SU-DHL-6 (cell line): ENCODE results near the gene PPME1.

Experiments
- H2AFZ ChIP-seq: fragments of 200-600 bp; sonication (generic); 2 replicates; pipeline ENCODE4 v1.6.1; 2014; ENCODE audit warnings: low read depth, mild to moderate bottlenecking, moderate library complexity, mixed read lengths, antibody characterized with exemption, low read length; ENCODE audit not compliant: severe bottlenecking
- H3F3A ChIP-seq: fragments of 200-600 bp; shearing (Covaris generic); 2 replicates; pipeline ENCODE4 v1.6.0; 2016; ENCODE audit warnings: antibody characterized with exemption, mild to moderate bottlenecking; ENCODE audit not compliant: insufficient read depth
- H3K27ac ChIP-seq: fragments of 200-600 bp; sonication (generic); 2 replicates; pipeline ENCODE4 v1.5.1; 2016; ENCODE audit warnings: low read depth, mild to moderate bottlenecking, low read length, moderate library complexity, mixed read lengths
- H3K27me3 ChIP-seq: fragments of 200-600 bp; sonication (generic), shearing (Covaris generic); 2 replicates; pipeline ENCODE4 v1.6.0; 2014; ENCODE audit warnings: mild to moderate bottlenecking, low read length
- H3K36me3 ChIP-seq: fragments of 200-600 bp; sonication (generic); 2 replicates; pipeline ENCODE4 v1.6.1; 2014; ENCODE audit warnings: mild to moderate bottlenecking, low read length, mixed read lengths
- H3K4me2 ChIP-seq: fragments of 300-600, 200-600 bp; shearing (Covaris generic), sonication (generic); 2 replicates; pipeline ENCODE4 v1.6.0; 2014; ENCODE audit warnings: low read length, low read depth, mild to moderate bottlenecking; ENCODE audit not compliant: poor library complexity, severe bottlenecking
- H3K4me3 ChIP-seq: fragments of 200-600 bp; sonication (generic); 2 replicates; pipeline ENCODE4 v1.5.1; 2014; ENCODE audit warnings: antibody characterized with exemption, low read length, mild to moderate bottlenecking, mixed read lengths; ENCODE audit not compliant: insufficient read depth, poor library complexity, severe bottlenecking
- H3K79me2 ChIP-seq: fragments of 200-600 bp; sonication (generic); 2 replicates; pipeline ENCODE4 v1.6.1; 2014; ENCODE audit warnings: mild to moderate bottlenecking, low read length, moderate library complexity; ENCODE audit not compliant: insufficient read depth
- H3K9ac ChIP-seq: fragments of 200-600 bp; sonication (generic); 2 replicates; pipeline ENCODE4 v1.7.0; 2014; ENCODE audit warnings: mild to moderate bottlenecking, low read length
- H3K9me2 ChIP-seq: fragments of 200-600 bp; sonication (generic); replicated peaks from 2 replicates; pipeline ENCODE4 v1.6.1; 2014; ENCODE audit warnings: low read length; ENCODE audit not compliant: insufficient read depth
- H3K9me3 ChIP-seq: fragments of 200-600 bp; sonication (generic); 2 replicates; pipeline ENCODE4 v1.6.1; 2014; ENCODE audit warnings: low read length, mixed read lengths; ENCODE audit not compliant: insufficient read depth
- H4K20me1 ChIP-seq: fragments of 200-600 bp; sonication (generic); 2 replicates; pipeline ENCODE4 v1.6.1; 2014; ENCODE audit warnings: low read depth, mild to moderate bottlenecking, antibody characterized with exemption, low read length, moderate library complexity, mixed read lengths
- EZH2phosphoT487 ChIP-seq: fragments of 200-600 bp; sonication (generic), shearing (Covaris generic); conservative IDR thresholded peaks from 2 replicates; pipeline ENCODE4 v1.6.1; 2018; ENCODE audit warnings: mild to moderate bottlenecking, antibody characterized with exemption, low read length, moderate library complexity, mixed read lengths
- TF ChIP-seq, protein P1 (sequence below): fragments of 200-600 bp; sonication (generic); IDR thresholded peaks from one replicate; pipeline ENCODE4 v1.5.1; 2017; ENCODE audit warnings: antibody characterized with exemption, mild to moderate bottlenecking, low read length, moderate library complexity; ENCODE audit not compliant: insufficient read depth, poor library complexity, severe bottlenecking

Gene PPME1

DNA sequence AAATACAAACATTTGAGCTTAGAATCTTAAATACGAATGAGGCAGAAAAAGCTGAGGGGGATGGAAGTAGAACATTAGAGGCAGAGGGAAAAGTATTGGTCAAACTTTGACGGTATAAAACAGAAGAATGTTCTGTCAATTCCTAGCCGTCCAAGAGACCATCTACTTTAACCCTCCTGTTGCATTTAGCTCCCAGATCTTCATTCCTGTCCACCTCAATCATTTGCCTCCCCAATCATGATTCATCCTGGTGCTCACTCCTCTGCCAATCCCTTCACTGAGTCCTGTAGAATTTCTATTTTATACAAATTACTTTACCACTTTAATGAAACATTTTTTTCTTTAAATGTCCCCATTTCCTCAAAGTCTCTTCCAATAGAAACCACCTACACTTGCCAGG, 28.5 kb upstream of the PPME1 start:
- TF ChIP-seq, protein P1, sequence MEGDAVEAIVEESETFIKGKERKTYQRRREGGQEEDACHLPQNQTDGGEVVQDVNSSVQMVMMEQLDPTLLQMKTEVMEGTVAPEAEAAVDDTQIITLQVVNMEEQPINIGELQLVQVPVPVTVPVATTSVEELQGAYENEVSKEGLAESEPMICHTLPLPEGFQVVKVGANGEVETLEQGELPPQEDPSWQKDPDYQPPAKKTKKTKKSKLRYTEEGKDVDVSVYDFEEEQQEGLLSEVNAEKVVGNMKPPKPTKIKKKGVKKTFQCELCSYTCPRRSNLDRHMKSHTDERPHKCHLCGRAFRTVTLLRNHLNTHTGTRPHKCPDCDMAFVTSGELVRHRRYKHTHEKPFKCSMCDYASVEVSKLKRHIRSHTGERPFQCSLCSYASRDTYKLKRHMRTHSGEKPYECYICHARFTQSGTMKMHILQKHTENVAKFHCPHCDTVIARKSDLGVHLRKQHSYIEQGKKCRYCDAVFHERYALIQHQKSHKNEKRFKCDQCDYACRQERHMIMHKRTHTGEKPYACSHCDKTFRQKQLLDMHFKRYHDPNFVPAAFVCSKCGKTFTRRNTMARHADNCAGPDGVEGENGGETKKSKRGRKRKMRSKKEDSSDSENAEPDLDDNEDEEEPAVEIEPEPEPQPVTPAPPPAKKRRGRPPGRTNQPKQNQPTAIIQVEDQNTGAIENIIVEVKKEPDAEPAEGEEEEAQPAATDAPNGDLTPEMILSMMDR = no peak
- TF ChIP-seq EZH2phosphoT487 = no peak
- Histone ChIP-seq H3K4me2 (no peak overlapping the region), H2AFZ (no peak overlapping the region)

DNA sequence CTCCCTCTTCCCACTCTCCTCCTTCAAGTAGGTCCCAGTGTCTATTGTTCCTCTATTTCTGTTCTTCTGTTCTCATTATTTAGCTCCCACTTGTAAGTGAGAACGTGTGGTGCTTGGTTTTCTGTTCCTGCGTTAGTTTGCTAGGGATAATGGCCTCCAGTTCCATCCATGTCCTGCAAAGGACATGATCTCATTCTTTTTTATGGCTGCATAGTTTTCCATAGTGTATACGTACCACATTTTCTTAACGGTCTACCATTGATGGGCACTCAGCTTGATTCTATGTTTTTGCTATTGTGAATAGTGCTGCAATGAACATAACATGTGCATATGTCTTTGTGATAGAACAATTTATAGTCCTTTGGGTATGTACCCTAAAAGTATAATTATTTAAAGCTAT, 26.5 kb upstream of the PPME1 start:
- Histone ChIP-seq H2AFZ (no peak overlapping the region), H3K36me3 (peaks cover 8% of the 10 kb centered on the region; the same call in 1 of the 2 replicates), H3K9me2 (no peaks in the 10 kb centered on the region), H4K20me1 (no peaks in the 10 kb centered on the region), H3K27me3 (no peaks in the 10 kb centered on the region), H3K27ac (no peak overlapping the region), H3K4me2 (no peak overlapping the region), H3K4me3 (no peak overlapping the region), H3K9ac (no peak overlapping the region), H3K79me2 (peaks cover 7% of the 10 kb centered on the region), H3K9me3 (no peaks in the 10 kb centered on the region), H3F3A (no peaks in the 10 kb centered on the region)
- TF ChIP-seq, protein P1 = no peak
- no peak for TF ChIP-seq EZH2phosphoT487

More for the DNA sequence above, 28.5 kb upstream of the PPME1 start:
- H3K9ac ChIP-seq = no peak overlapping the region
- H3K9me3 ChIP-seq = no peaks in the 10 kb centered on the region
- no peaks in the 10 kb centered on the region for H3F3A ChIP-seq
- H3K79me2 ChIP-seq = peaks cover 3% of the 10 kb centered on the region; the same call in 1 of the 2 replicates
- H3K9me2 ChIP-seq = no peaks in the 10 kb centered on the region
- no peak overlapping the region for H3K4me3 ChIP-seq
- no peaks in the 10 kb centered on the region for H4K20me1 ChIP-seq
- H3K36me3 ChIP-seq = peaks cover 14% of the 10 kb centered on the region
- no peak overlapping the region for H3K27ac ChIP-seq
- no peaks in the 10 kb centered on the region for H3K27me3 ChIP-seq

DNA sequence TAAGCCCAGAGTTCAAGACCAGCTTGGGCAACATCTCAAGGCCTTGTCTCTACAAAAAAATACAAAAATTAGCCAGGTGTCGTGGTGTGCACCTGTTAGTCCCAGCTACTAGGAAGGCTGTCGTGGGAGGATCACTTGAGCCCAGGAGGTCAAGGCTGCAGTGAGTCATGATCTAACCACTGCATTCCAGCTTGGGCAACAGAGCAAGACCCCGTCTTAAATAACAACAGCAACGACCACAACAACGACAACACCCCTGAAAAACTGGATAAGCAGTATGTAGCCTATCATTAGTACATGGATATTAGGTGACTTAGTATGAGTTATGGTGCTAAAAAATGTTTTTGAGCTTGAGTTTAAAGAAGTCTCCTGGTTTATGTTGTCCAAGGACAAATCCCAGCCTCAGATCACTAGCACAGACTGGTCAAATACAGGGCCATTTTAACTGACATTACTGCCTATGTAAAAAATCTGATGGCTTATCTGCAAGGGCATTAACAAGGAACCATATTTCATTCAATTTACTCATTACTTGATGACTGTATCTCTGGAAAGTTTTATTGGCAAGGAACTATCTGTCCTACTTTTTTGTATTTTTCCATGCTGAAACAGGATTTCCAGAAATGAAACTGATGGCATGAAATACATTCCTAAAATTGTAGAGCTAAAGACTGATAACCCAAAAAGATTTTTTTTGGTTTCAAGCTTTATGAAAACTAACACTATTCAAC, 23.7 kb upstream of the PPME1 start:
- Histone ChIP-seq H3K9ac (no peak overlapping the region), H2AFZ (no peak overlapping the region), H3F3A (no peaks in the 10 kb centered on the region), H3K36me3 (peaks cover 11% of the 10 kb centered on the region; the same call in 1 of the 2 replicates), H3K79me2 (peaks cover 21% of the 10 kb centered on the region), H3K27me3 (no peaks in the 10 kb centered on the region), H3K9me2 (no peaks in the 10 kb centered on the region), H3K4me3 (no peak overlapping the region), H4K20me1 (no peaks in the 10 kb centered on the region), H3K4me2 (no peak overlapping the region), H3K27ac (no peak overlapping the region), H3K9me3 (no peaks in the 10 kb centered on the region)
- TF ChIP-seq EZH2phosphoT487 = no peak
- TF ChIP-seq, protein P1 = no peak
